ENCODE measurements around the gene CLPTM1.

DNA sequence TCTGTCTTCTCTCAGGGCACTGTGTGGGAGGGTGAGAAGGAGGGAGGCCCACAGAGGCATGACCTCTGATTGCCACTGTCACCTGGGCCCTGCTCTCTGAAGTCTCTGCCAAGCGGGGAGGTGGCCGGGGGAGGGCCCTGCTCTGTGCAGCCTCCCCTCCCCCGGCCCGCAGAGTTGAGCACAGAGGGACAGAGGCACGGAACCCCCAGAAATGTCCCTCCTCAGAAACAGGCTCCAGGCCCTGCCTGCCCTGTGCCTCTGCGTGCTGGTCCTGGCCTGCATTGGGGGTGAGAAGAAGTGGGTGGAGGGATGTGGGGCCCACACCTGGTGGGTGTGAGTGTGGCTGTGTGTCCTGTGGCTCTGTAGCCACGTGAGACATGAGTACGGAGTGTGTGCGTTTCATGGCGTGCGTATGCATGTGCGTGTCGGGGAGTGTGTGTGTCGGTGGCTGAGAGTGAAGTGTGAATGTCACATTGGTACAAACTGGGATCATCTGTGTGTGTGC, 13.1 kb upstream of the CLPTM1 start, which contains the start of gene APOC4:
- TF ChIP-seq POLR2A (IDR thresholded peaks at IDR 0.05): no peak
- TF ChIP-seq, protein P1, sequence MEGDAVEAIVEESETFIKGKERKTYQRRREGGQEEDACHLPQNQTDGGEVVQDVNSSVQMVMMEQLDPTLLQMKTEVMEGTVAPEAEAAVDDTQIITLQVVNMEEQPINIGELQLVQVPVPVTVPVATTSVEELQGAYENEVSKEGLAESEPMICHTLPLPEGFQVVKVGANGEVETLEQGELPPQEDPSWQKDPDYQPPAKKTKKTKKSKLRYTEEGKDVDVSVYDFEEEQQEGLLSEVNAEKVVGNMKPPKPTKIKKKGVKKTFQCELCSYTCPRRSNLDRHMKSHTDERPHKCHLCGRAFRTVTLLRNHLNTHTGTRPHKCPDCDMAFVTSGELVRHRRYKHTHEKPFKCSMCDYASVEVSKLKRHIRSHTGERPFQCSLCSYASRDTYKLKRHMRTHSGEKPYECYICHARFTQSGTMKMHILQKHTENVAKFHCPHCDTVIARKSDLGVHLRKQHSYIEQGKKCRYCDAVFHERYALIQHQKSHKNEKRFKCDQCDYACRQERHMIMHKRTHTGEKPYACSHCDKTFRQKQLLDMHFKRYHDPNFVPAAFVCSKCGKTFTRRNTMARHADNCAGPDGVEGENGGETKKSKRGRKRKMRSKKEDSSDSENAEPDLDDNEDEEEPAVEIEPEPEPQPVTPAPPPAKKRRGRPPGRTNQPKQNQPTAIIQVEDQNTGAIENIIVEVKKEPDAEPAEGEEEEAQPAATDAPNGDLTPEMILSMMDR (IDR thresholded peaks at IDR 0.05): no peak
